AG04449 (cell line): Measurements from ENCODE around the gene ZNF644.

Experiments
- CTCF ChIA-PET: fragments of 350-600 bp; formaldehyde crosslinking; extraction: SDS; loops from one replicate; lab custom pipeline; 2021; ENCODE audit warnings: antibody characterized with exemption; lab: Yijun Ruan, JAX
- POLR2A ChIA-PET: fragments of 400-600, 350-600 bp; formaldehyde crosslinking; extraction: SDS; loops from one replicate; lab custom pipeline; 2020; ENCODE audit warnings: antibody characterized with exemption, inconsistent platforms; lab: Yijun Ruan, JAX
- DNase-seq: peaks from one replicate; pipeline ENCODE4 v3.0.0-alpha.2; 2010; ENCODE audit warnings: low read depth, low spot score
- H3K4me3 ChIP-seq: 2 replicates; pipeline ENCODE4 v1.5.1; 2011; ENCODE audit warnings: low read depth, mild to moderate bottlenecking, control low read depth, low read length
- TF ChIP-seq, protein P1 (sequence below): IDR thresholded peaks from one replicate; pipeline ENCODE4 v1.5.1; 2011; ENCODE audit warnings: mild to moderate bottlenecking, moderate library complexity, low read length, control low read depth, inconsistent platforms; ENCODE audit not compliant: insufficient read depth; ENCODE audit errors: missing control alignments

Gene ZNF644

DNA sequence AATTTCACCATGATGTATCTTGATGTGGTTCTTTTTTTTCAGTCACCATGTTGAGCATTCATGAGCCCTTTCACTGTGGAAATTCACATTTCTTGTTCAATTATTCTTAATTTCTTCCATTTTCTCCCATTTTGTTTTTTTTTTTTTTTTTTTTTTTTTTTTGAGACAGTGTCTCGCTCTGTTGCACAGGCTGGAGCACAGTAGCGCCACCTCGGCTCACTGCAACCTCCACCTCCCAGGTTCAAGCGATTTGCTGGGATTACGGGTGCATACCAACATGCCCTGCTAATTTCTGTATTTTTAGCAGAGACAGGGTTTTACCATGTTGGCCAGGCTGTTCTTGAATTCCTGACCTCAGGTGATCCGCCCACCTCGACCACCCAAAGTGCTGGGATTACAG lies 14.7 kb downstream of the ZNF644 start:
- ChIA-PET POLR2A (no interaction called here), CTCF (no interaction called here)
- TF ChIP-seq, protein P1, sequence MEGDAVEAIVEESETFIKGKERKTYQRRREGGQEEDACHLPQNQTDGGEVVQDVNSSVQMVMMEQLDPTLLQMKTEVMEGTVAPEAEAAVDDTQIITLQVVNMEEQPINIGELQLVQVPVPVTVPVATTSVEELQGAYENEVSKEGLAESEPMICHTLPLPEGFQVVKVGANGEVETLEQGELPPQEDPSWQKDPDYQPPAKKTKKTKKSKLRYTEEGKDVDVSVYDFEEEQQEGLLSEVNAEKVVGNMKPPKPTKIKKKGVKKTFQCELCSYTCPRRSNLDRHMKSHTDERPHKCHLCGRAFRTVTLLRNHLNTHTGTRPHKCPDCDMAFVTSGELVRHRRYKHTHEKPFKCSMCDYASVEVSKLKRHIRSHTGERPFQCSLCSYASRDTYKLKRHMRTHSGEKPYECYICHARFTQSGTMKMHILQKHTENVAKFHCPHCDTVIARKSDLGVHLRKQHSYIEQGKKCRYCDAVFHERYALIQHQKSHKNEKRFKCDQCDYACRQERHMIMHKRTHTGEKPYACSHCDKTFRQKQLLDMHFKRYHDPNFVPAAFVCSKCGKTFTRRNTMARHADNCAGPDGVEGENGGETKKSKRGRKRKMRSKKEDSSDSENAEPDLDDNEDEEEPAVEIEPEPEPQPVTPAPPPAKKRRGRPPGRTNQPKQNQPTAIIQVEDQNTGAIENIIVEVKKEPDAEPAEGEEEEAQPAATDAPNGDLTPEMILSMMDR = no peak
- H3K4me3 ChIP-seq = no peak overlapping the region
- no peak for DNase-seq

DNA sequence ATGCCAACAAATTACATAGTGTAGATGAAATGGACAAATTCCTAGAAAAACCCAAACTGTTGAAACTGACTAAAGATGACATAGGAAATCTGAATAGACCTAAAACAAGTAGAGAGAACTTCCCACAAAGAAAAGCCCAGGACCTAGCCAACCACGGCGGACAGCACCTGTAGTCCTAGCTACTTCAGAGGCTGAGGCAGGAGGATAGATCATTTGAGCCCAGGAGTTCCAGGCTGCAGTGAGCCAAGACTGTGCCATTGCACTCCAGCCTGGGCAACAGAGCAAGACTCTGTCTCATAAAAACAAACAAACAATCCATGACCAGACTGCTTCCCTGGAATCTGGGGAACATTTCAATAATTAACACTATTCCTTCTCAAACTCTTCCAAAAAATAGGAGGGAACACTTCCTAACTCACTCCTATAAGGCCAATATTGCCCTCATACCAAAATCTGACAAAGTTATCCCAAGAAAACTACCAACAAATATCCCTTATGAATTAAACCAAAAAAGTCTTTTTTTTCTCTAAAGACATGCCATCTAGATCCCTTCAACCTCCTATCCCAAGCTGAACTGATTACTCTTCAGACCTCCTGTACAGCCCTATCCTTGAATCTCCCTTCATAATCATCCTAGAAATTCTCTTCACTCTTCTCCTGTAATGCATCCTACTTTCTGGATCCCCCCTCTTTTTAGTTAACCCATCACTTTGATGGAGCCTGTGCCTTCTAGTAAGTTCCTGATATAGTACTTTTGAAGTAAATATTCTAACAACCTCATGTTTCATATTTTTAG lies 15.5 kb downstream of the ZNF644 start:
- TF ChIP-seq, protein P1 = no peak
- CTCF ChIA-PET = no interaction called here
- H3K4me3 ChIP-seq = no peak overlapping the region
- DNase-seq = no peak
- POLR2A ChIA-PET = no interaction called here

DNA sequence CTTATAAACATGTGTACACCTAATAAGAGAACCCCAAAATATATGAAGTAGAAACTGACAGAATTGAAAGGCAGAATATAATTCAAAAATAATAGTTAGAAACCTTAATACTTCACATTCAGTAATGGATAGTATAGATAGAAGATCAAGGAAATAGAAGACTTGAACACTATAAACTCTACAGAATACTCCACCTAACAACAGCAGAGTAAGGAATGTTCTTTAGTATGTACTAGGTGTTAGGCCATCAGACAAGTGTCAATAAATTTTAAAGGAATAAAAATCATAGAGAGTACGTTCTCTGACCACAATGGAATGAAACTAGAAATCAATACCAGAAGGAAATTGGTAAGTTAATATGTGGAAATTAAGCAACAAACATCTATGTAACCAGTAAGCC lies 16.6 kb downstream of the ZNF644 start:
- no peak overlapping the region for H3K4me3 ChIP-seq
- POLR2A ChIA-PET = interaction anchor here (0.5 kb wide), 1 partner anchor 290 kb away, joined by 5 read pairs; no protein-coding TSS in a partner anchor
- CTCF ChIA-PET = interaction anchor here (1.4 kb wide), 1 partner anchor 13 kb away, joined by 3 read pairs; no protein-coding TSS in a partner anchor
- TF ChIP-seq, protein P1 = no peak
- DNase-seq = no peak

DNA sequence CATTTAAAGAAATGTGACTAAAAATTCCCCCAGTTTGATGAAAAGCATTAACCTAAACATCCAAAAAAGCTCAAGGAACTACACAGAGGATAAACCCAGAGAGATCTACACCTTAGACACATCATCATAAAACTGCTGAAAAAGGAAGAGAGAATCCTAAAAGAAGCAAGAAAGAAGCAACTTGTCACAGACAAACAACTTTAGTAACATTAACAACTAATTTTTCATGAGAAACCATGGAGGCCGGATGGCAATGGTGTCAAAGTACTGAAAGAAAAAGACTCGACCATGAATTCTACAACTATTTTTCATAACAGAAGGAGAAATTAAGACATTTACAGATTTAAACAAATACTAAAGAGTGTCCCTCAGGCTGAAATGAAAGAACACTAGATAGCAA lies 17.7 kb downstream of the ZNF644 start:
- no peak overlapping the region for H3K4me3 ChIP-seq
- POLR2A ChIA-PET = no interaction called here
- TF ChIP-seq, protein P1 = no peak
- no peak for DNase-seq
- CTCF ChIA-PET = interaction anchor here (1.4 kb wide), 1 partner anchor 15 kb away, joined by 3 read pairs; no protein-coding TSS in a partner anchor

DNA sequence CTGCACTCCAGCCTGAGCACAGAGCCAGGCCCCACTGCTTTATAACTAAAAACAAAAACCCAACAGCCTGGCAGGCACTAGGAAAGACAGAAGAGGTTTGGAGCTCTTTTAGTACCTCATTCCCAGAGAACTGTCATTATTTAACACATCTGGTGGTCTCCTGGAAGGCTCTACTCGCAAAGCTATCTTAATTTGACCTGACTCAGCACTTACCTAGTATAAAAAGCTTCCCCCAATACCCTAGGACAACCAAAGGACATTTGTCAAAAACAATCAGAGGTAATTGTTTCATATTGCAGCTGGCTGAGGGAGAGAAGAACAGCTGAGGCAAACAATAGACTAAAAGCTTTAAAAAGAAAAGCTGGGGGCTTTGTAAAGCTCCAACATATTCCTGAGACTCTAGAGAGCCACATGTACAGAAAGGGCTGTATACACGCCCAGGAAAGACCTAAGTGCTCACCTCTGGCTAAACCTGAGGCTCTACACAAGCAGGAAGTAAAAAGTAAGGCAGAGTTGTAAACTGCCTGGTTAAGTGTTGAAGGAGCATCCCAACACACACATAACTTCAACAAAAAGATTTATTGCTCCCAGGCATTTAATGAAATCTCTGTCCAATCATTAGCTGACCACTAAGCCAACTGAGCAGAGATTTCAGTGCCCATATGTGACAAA lies 25.0 kb downstream of the ZNF644 start:
- DNase-seq = no peak
- CTCF ChIA-PET = no interaction called here
- POLR2A ChIA-PET = no interaction called here
- no peak overlapping the region for H3K4me3 ChIP-seq
- TF ChIP-seq, protein P1 = no peak

DNA sequence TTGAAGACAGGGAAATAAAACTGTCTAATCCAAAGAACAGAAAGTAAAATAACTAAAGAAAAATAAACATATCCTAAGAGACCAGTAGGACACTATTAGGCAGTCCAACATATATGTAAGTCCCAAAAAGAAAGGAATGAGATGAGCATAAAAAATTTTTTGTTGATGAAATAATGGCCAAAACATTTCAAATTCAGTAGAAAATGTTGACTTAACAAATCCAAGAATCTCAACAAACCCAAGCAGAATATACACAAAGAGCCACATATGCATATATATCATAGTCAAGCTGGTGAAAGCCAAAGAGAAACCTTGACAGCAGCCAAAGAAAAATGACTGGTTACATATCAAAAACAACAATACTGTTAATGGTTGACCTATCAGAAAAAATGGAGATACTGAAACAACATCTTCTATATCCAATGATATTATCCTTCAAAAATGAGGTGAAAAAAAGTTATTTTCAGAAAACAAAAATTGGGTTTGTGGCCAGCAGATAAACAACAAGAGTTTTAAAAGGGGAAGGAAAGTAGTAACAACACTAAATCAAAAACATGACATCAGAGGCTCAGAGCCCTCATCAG lies 26.4 kb downstream of the ZNF644 start:
- POLR2A ChIA-PET = no interaction called here
- H3K4me3 ChIP-seq = no peak overlapping the region
- no peak for DNase-seq
- CTCF ChIA-PET = interaction anchor here (1.3 kb wide), 1 partner anchor 23 kb away, joined by 3 read pairs; no protein-coding TSS in a partner anchor
- TF ChIP-seq, protein P1 = no peak
